Fibroblast of lung (primary cell): ENCODE results near the gene GHDC. TPM values are rescaled to one million over a fixed set of nuclear protein-coding genes. Genes with fewer than 3 reads are reported as not detected.

Experiments used
- DNase-seq, 2 donors: peaks; one replicate each; pipeline versions ENCODE4 v3.0.0 to v3.0.0-alpha.2; 2010; ENCODE audit warnings: low read depth in 2 of 2
- H2AFZ ChIP-seq: 2 replicates; pipeline ENCODE4 v1.5.1; 2012; ENCODE audit warnings: low read length, control low read depth, inconsistent platforms
- H3K27ac ChIP-seq: 2 replicates; pipeline ENCODE4 v1.5.1; 2011; ENCODE audit warnings: low read length, control low read depth; ENCODE audit not compliant: insufficient read depth
- H3K27me3 ChIP-seq: 2 replicates; pipeline ENCODE4 v1.5.1; 2011; ENCODE audit warnings: mild to moderate bottlenecking, low read length; ENCODE audit not compliant: control insufficient read depth, insufficient read depth
- H3K36me3 ChIP-seq: 2 replicates; pipeline ENCODE4 v1.5.1; 2011; ENCODE audit warnings: low read length; ENCODE audit not compliant: control insufficient read depth, insufficient read depth
- H3K4me1 ChIP-seq: 2 replicates; pipeline ENCODE4 v1.5.1; 2011; ENCODE audit warnings: low read length; ENCODE audit not compliant: control insufficient read depth, insufficient read depth; ENCODE audit errors: extremely low read depth
- H3K4me2 ChIP-seq: 2 replicates; pipeline ENCODE4 v1.5.1; 2011; ENCODE audit warnings: low read length, control low read depth; ENCODE audit not compliant: insufficient read depth; ENCODE audit errors: extremely low read depth
- H3K4me3 ChIP-seq, 4 experiments: fragments of 200-600 bp in 1 of 4; sonication (generic) in 1 of 4; replicated peaks in 1 of 4; 2 replicates each; pipeline ENCODE4 v1.5.1; 2011 to 2016; ENCODE audit warnings: low read length in 4 of 4, low read depth in 3 of 4, mild to moderate bottlenecking in 3 of 4, control low read depth in 2 of 4, inconsistent platforms in 1 of 4, mixed read lengths in 1 of 4; ENCODE audit not compliant: insufficient read depth in 1 of 4; ENCODE audit errors: control extremely low read depth in 1 of 4
- H3K79me2 ChIP-seq: 2 replicates; pipeline ENCODE4 v1.5.1; 2012; ENCODE audit warnings: mild to moderate bottlenecking, low read length, inconsistent platforms; ENCODE audit not compliant: control insufficient read depth, insufficient read depth
- H3K9ac ChIP-seq: 2 replicates; pipeline ENCODE4 v1.5.1; 2011; ENCODE audit warnings: mild to moderate bottlenecking, low read length, control low read depth; ENCODE audit not compliant: insufficient read depth
- H3K9me3 ChIP-seq: 2 replicates; pipeline ENCODE4 v1.5.1; 2012; ENCODE audit warnings: low read depth, low read length; ENCODE audit not compliant: control insufficient read depth, insufficient read depth
- H4K20me1 ChIP-seq: 2 replicates; pipeline ENCODE4 v1.5.1; 2011; ENCODE audit warnings: low read length; ENCODE audit not compliant: control insufficient read depth, insufficient read depth; ENCODE audit errors: extremely low read depth
- CTCF ChIP-seq, 2 donors: IDR thresholded peaks in 1 of 2; conservative IDR thresholded peaks in 1 of 2; 1 replicate in 1 of 2; 2 replicates in 1 of 2; pipeline ENCODE4 v1.5.1; 2011 to 2012; ENCODE audit warnings: low read length in 2 of 2, control low read depth in 1 of 2, inconsistent platforms in 1 of 2, low read depth in 1 of 2, mild to moderate bottlenecking in 1 of 2
- EZH2 ChIP-seq: IDR thresholded peaks from 2 replicates; pipeline ENCODE4 v1.5.1; 2012; ENCODE audit warnings: low read length, control low read depth, mild to moderate bottlenecking; ENCODE audit errors: missing control alignments
- polyA plus RNA-seq, 2 donors: library from polyadenylated mRNA; depleted of rRNA in 1 of 2; stranded (reverse) in 1 of 2; unstranded in 1 of 2; fragments of >200 nt; gene quantifications; 2 replicates each; pipeline ENCODE4 v1.2.1, GENCODE V29; 2011 to 2012; ENCODE audit warnings: missing spikeins in 1 of 2
- total RNA-seq: library from RNA; depleted of rRNA; stranded (reverse); fragments of >200 nt; gene quantifications from 2 replicates; pipeline ENCODE4 v1.2.1, GENCODE V29; 2014

The GHDC gene
- total and polyA plus RNA-seq, 2 donors (not counting 1 experiment from before 2014, with no cell fraction given), result 6.7 to 26.6 TPM

- TF ChIP-seq CTCF (conservative IDR thresholded peaks at IDR 0.05 in 1 of 2, IDR thresholded peaks at IDR 0.05 in 1 of 2; ENCODE audit: low read depth in 1 of 2, low read length in 2 of 2) (no peak), EZH2 (no peak)
- H3K9ac ChIP-seq, result no peak overlapping the region
Measured at GRCh38 chr17:42185621-42185930, 8.7 kb downstream of the GHDC start.

GRCh38 chr17:42184713-42185620 lies 9.3 kb downstream of the GHDC start, which contains the start of gene HCRT:
HCRT (minus strand) TSS chr17:42185452; CDS start chr17:42185365, 87 bp downstream.
- H3K9me3 ChIP-seq, result no peaks in the 10 kb centered on the region
- no peak for TF ChIP-seq CTCF (conservative IDR thresholded peaks at IDR 0.05 in 1 of 2, IDR thresholded peaks at IDR 0.05 in 1 of 2; ENCODE audit: low read depth in 1 of 2, low read length in 2 of 2)
- no peak for TF ChIP-seq EZH2
- H3K36me3 ChIP-seq, result no peaks in the 10 kb centered on the region
- H3K27ac ChIP-seq, result no peak within 1 kb of the TSS
- H2AFZ ChIP-seq, result peak within 1 kb of the TSS; percentile 40
- H3K4me1 ChIP-seq, result peaks cover 7% of the 10 kb centered on the region
- no peaks in the 10 kb centered on the region for H3K79me2 ChIP-seq
- peak within 1 kb of the TSS; percentile 40 for H3K4me2 ChIP-seq
- DNase-seq, result no peak
- no peak within 1 kb of the TSS for H3K9ac ChIP-seq
- H4K20me1 ChIP-seq, result no peaks in the 10 kb centered on the region
- peaks cover 16% of the 10 kb centered on the region for H3K27me3 ChIP-seq
- H3K4me3 ChIP-seq, result peak within 1 kb of the TSS in 1 of 4 experiments; percentile 14

More at GRCh38 chr17:42185621-42185930, 8.7 kb downstream of the GHDC start:
- Histone ChIP-seq H2AFZ (no peak overlapping the region), H3K4me2 (no peak overlapping the region), H3K4me3 (no peak overlapping the region), H3K36me3 (no peaks in the 10 kb centered on the region), H3K27ac (no peak overlapping the region), H3K79me2 (no peaks in the 10 kb centered on the region), H3K9me3 (no peaks in the 10 kb centered on the region), H3K4me1 (peaks cover 7% of the 10 kb centered on the region), H3K27me3 (peaks cover 13% of the 10 kb centered on the region), H4K20me1 (no peaks in the 10 kb centered on the region)
- DNase-seq, result no peak

GRCh38 chr17:42183741-42184711 lies 10.3 kb downstream of the GHDC start:
- Histone ChIP-seq H3K9ac (peak overlapping the region; percentile 48), H3K4me3 (peak overlapping the region; percentile 20 to 64 (median 54)), H3K36me3 (no peaks in the 10 kb centered on the region), H3K9me3 (no peaks in the 10 kb centered on the region), H4K20me1 (no peaks in the 10 kb centered on the region), H3K4me1 (peaks cover 7% of the 10 kb centered on the region), H3K27ac (no peak overlapping the region), H3K27me3 (peaks cover 21% of the 10 kb centered on the region), H2AFZ (peak overlapping the region; percentile 87), H3K79me2 (no peaks in the 10 kb centered on the region), H3K4me2 (peak overlapping the region; percentile 89)
- no peak for TF ChIP-seq EZH2
- peak; percentile 50 to 62 for TF ChIP-seq CTCF (conservative IDR thresholded peaks at IDR 0.05 in 1 of 2, IDR thresholded peaks at IDR 0.05 in 1 of 2; ENCODE audit: low read depth in 1 of 2, low read length in 2 of 2)
- DNase-seq, result peak; percentile 55 to 67
